ENCODE data around the gene CASTOR1.

CASTOR1 gene

DNA sequence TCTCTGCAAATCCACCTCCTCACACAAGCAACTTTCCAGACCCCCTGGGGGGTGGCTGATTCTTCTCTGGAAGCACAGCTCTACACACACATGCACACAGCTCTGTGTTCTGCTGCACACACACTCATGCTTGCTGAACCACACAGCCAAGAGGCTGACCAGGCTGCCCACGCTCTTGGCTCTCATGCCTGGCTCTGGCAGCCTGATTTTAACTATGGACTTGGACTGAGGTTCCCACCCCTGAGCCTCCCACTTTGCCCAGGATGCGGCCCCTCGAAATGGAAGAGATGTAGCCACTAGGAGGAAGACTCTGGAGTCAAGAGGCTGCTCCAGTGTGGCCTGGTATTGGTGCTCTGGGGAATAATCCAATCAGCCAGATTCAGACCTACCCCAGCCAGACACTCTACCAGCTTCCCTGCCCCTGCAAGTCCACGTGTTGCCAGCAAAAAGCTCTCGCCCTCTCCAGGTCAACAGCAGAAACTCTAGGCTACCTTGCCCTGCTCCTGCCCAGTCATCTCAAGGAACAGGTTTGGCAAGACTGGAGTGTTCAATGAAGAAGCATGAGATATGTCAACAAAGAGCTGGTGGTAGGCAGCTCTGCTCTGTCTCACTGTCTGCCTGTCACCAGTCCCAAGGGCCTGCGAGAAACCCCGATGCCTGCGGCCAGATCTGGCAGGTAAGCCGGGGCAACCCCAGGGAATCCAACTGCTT lies 8.8 kb upstream of the CASTOR1 start:
- DNase-seq (ENCODE audit: low spot score), result no peak

- no peak for DNase-seq (ENCODE audit: low spot score)
Measured at GRCh38 chr22:30297276-30297990, 8.1 kb upstream of the CASTOR1 start.

- no peak for DNase-seq (ENCODE audit: low spot score)
Measured at GRCh38 chr22:30296833-30297232, 7.5 kb upstream of the CASTOR1 start.

DNA sequence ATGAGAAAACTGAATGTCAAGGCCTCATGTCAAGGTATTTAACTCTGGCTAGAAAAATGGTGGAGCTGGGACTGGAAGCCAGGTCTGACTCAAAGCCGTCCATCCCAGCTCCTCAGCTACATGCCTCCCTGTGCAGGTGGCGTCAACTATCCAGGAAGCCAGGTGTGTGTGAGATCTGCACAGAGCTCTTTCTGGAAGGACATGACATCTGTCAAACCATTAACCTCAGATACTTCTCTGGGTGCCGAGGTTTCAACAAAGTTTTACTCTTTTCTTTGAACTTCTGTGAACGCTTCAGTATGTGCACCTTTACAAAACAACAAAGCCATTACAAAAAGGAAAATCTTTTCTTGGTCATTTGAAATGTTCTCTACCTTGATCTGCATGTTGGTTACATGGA lies 7.0 kb upstream of the CASTOR1 start:
- DNase-seq (ENCODE audit: low spot score), result no peak

GRCh38 chr22:30295576-30295975 lies 6.3 kb upstream of the CASTOR1 start:
- no peak for DNase-seq (ENCODE audit: low spot score)

DNA sequence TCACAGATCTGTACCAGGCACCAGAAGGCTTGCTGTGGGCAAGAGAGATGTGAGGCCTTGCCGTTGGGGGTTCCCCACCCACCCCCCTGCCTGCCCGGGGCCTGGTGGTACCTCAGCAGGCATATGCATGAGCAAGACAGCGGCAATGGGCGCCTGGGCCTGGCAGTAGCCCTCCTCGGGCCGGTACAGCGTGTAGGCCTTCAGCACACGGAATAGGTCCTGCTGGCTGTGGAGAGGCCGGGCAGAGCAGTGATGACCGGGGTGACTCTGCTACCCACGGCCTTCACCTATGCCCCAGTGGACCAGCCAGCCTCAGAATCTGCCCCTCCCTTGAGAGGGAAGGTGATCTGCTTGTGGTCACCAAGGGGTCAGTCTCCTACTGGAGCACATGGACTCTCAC lies 5.5 kb upstream of the CASTOR1 start:
- DNase-seq (ENCODE audit: low spot score), result no peak

GRCh38 chr22:30294066-30294465 lies 4.8 kb upstream of the CASTOR1 start:
- no peak for DNase-seq (ENCODE audit: low spot score)

- no peak for DNase-seq (ENCODE audit: low spot score)
Measured at GRCh38 chr22:30293026-30293425, 3.7 kb upstream of the CASTOR1 start.

DNA sequence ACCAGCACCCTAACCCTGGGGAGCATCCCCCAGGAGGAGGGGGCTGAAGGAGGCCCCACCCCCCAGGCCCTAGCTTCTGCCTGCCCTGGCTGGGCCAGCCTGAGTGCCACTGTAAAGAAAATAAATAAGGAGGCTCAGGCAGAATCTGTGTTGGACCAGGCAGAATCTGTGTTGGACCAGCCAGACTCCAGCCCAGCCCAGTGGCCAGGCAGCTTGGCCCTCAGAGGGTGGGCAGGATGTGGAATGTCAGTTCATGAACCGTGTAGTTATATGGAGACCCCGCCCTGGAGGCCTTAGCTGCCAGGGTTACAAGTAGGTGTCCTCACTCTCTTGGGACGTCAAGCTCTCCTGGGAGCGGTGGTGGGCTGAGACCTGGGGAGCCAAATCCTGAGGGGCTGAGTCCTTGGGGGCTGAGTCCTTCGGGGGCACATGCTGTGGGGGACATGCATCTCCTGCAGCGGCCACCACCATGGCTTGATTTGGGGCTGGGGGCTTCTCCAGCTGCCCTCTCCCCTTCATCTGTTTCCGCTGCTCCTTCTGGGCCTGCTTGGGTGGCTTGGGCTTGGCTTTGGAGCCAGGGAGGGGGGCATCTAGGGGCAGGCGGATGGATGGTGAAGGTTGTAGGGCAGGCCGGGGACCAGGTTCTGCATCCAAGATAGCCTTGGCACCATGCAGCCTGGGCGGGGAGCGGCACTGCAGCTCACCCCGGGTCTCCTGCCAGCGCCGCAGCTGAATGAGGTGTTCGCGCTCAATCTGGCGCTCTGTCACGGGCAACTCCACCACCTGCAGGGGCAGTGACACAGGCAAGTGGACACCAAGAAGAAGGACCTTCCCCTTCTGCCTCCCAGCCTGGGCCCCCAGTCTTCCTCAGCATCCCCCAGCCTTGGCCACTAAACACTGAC lies 3.0 kb upstream of the CASTOR1 start:
- no peak for DNase-seq (ENCODE audit: low spot score)

DNA sequence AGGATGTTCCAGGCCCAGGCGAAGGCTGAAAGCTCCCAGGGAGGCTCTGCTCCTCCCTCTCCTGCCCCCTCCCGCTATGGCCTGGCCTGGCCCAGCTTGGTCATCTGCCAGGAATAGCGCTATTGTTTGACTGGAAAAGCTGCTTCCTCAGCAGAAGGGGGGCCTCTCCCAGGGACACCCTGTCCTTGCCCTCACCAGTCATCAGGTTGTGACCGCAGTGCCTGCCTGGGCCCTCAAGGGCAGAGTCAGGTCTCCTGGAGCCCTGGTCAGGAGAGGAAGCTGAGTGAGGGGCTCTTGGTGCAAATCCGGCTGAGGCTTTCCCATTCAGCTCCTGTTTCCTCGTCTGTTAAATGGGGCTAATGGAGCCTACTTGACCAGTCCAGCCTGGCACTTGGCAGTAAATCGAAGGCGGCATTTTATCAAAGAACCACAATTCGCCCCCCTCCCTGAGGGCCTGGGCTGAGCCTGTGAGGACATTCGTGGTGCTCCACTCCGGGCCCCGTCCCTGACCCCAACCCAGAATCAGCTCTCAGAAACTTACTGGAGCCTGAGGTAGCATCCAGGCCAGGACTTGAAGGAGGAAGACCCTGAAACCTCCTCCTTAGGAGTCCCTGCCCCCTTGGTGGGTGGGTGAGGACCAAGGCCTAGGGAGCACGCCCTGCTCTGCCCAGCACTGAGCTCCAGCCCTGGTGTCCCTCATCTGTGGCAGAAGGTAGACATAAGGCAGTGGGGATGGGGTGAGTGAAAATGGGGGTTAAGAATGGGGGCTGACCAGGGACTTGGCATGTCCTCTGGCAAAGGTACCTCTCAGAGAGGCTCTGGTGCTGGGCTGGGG lies 2.0 kb upstream of the CASTOR1 start:
- no peak for DNase-seq (ENCODE audit: low spot score)

- DNase-seq (ENCODE audit: low spot score), result no peak
Measured at GRCh38 chr22:30290342-30291057, 1.2 kb upstream of the CASTOR1 start.

- no peak for DNase-seq (ENCODE audit: low spot score)
Measured at GRCh38 chr22:30289980-30290313, 642 bp upstream of the CASTOR1 start.

- no peak for DNase-seq (ENCODE audit: low spot score)
Measured at GRCh38 chr22:30288419-30289140, 725 bp downstream of the CASTOR1 start.

DNA sequence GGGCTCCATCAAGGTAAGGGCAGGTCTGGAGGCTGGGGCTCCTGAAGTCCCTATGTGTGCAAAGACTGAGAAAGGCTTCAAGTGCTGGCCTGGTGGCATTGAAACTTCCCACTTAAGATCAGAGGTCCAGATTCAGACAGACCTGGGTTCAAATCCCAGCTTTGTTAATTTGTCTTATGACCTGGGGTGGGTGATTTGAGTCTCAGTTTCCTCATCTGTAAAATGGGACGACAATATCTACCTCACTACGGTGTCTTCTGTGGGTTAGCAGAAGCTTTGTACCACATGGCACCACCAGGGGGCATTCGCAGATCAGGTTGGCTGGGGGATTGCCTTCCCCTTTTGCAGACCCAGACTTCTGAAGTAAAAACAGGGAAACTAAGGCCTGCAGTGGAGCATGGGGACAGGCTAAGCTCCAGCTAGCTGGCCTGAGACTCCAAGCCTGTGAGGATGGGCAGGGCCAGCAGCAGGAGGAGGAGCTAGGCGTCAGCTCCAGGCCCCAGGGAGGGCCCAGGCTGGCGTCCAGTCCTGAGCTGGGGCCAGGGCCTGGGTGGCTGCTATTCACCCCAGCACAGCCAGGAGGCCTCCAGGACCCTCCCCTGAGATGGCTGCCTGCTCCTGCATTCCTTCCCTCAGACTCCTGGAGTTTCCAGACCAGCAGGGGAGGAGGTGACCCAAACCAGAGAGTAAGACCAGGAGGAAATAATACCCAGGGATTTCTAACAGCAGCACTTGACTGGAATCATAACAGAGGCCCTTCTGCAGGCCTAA lies 1.5 kb downstream of the CASTOR1 start:
- peak; percentile 90 for DNase-seq (ENCODE audit: low spot score)

GRCh38 chr22:30286813-30287647 lies 2.3 kb downstream of the CASTOR1 start:
- DNase-seq (ENCODE audit: low spot score), result peak; percentile 86

DNA sequence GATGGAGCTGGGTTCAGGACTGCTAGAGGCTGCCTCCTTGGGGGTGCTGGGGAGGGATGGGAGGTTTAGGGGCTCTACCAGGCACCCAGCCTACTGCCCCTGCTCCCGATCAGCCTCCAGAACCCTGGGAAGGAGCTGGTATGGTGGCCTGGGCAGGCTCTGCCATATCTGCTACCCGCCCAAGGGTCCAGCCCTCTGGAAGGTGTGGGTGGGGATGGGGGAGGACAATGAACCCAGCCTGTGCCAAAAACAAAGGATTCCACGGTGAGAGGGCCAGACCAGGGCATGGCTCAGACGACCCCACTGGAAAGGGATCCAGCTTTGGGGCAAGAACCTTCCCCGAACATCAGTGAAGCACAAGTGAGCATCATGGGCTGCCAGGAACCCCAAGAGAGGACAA lies 3.0 kb downstream of the CASTOR1 start:
- DNase-seq (ENCODE audit: low spot score), result no peak

GRCh38 chr22:30285846-30286200 lies 3.5 kb downstream of the CASTOR1 start:
- DNase-seq (ENCODE audit: low spot score), result no peak

DNA sequence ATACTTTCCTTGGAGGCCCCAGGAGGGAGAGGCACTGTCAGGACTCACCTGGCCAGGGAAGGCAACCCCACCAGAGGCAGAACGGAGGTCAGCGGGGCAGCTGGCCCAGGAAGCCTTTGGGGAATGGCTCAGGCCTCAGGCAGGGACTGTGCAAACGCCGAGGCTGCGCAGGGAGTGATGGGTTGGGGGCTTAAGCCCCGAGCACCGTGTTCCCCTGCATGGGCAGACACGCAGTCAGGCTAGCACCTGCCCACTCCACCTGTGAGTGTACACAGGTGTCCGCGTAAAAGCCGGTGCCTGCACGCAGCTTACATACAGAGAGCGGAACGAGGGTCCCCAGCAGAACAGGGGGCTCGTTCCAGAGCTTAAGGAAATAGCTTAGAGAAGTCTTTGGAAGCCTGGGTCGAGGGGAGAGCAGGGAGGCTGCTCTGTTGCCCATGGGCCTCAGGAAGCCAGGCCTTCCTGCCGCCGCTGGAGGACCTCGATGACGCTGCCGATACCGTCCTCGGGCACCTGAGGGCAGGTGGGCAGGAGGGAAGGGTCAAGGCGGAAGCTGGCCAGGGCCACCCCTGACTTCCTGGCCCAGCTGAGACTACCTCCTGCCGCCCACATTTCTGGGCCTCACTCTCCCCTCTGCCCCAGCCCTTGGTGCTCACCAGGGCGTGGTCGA lies 4.0 kb downstream of the CASTOR1 start:
- DNase-seq (ENCODE audit: low spot score), result no peak

All from CD4-positive, alpha-beta T cell treated with Interleukin-15 for 4 hours (primary cell).